ENCODE results near the gene KLHDC10.

GRCh38 chr7:130150587-130150986 lies 80.3 kb downstream of the KLHDC10 start:
- no peak for TF ChIP-seq EZH2phosphoT487 (IDR thresholded peaks at IDR 0.05; ENCODE audit: low read depth)
- TF ChIP-seq CTCF (IDR thresholded peaks at IDR 0.05; ENCODE audit: low read depth, low read length): no peak
